SH-SY5Y (cell line): ENCODE data around the gene CYBA.

Experiments
- GATA2 ChIP-seq: IDR thresholded peaks from 2 replicates; pipeline ENCODE4 v1.6.1; 2011; ENCODE audit warnings: mild to moderate bottlenecking, low read depth, low read length
- GATA3 ChIP-seq: IDR thresholded peaks from 2 replicates; pipeline ENCODE4 v1.6.1; 2011; ENCODE audit warnings: low read depth, mild to moderate bottlenecking, low read length, moderate library complexity

CYBA gene

DNA sequence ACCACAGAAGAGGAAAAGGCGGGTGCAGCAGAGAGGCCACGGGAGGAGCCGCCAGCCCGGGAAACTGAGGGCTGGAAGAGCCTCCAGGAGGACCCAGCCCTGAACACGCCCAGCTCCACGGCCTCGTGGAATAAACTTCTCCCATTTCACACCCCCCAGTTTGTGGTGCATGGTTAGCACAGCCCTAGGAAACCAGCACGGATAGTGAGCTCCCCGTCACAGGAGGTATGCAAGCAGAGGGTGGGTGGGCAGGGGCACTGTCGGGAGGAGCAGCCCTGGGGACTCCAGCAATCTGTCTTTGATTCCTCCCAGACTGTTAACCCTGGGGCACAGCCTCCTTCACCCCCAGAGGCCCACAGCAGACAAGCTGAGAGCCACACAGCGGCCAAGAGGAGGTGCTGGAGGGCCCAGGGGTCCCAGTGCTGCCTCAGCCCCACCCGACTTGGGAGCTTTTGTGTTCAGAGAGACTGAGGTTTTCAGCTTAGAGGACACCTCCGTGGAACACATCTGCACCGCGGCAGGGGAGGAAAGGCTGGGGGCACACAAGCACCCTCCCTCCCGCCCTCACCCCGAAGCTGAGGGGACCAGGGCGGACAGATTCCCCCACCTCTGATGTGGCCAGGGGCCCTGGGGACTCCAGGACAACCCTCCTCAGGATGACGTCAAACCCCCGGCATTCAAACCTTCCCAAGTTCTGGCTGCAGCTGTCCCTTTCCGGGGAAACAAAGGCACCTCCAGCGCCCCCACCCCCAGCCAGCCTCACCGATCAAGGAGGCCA, 14.2 kb downstream of the CYBA start:
- TF ChIP-seq GATA3 (no peak), GATA2 (no peak)

DNA sequence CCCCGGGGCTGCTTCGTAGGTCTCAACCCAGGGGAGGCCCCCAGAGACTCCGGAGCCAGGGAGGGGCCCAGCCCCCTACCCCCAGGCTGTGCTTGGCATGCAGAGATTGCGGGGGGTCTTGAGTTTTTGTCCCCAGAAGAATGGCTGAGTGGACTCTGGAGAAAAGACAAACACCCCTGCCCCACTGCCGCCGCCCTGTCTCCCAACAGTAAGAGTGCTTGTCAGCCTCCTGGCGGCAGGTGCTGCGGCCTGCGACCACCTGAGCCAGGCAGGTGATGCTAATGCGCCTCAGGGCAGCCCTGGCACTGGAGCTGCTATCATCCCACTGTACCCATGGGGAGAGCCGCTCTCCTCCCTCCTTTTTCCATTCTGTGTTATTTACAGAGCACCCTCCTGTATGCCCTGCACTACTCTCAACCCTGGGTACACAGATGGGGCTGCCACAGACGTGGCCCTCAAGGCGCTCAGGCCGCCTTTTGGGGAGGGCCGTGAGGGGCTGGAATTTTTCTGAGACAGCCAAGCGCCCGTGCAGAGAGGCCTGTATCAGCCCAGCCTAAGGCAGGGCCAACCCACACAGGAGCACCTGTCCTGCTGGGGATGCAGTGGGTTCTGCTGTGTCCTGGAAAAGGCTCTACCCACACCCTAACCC, 15.1 kb downstream of the CYBA start:
- TF ChIP-seq GATA2: no peak
- no peak for TF ChIP-seq GATA3

DNA sequence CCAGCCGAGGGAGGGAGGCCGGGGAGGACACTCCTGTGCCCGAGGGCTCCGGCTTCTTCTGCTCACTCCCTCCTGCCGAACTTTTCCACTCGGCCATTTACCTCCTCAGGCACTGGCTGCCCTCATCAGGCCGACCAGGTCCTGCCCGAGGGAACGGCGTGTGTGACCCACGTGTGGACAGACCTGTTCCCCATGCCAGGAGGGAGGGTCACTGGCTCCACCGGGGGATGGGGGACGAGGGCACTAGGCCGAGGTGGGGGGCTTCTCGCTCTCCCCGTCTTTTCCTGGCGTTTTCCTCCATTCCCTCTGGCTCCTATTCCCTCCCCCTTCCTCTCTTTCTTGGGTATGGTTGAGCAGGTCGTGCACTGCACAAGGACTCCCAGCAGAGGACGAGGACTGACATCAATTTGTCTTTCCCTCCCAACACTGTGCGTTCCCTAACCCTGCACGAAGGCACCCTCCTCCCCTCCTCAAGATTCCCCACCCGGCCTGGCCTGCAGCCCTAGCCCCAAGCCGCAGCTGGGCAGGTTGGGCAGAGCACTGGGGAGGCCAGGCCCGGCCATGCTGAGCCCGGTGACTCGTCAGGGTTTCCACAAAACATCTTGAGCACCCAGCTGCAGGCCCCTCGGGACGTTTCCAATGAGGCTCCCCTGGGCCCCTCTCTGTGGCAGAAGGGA, 15.7 kb downstream of the CYBA start:
- TF ChIP-seq GATA3: no peak
- TF ChIP-seq GATA2: no peak

DNA sequence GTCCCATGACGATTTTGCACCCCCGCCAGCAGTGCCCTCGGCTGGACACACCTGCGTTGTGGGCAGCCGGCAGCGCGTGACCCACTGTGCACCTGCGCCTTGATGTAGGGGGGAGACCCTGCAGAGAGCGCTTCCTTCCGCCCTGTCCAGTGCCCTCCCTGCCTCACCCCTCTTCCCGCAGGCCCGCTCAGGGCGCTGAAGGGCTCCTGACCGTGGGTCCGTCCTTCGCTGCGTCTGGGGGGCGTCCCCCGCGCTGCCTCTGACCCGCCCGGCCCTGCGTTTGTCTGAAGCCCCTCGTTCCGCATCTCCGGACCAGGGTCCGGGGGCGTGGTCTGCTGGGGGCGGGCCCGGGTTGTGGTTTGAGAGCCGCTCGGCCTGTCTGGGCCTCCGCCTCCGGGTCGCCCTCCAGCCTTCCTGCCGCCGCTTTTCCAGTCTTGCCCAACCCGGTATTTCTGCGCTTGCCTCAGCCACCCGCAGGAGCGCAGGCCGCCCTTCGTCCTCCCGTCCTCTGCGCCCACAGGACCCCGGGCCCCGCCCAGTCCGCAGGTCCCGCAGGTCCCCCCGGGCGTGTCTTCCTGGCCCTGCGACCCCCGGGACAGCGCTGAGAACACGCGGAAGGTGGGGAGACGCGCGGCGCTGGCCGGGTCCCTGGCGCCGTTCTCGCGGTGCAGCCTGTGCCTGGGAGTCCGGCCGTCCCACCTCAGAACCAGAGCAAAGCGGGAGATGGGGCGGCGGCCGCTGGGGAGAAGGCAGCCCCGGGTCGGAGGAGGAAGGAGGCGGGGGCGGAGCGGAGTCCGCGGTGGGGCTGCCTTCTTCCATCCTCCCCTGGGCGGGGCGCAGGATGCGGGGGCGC, 16.5 kb downstream of the CYBA start:
- TF ChIP-seq GATA2 (no peak), GATA3 (no peak)

DNA sequence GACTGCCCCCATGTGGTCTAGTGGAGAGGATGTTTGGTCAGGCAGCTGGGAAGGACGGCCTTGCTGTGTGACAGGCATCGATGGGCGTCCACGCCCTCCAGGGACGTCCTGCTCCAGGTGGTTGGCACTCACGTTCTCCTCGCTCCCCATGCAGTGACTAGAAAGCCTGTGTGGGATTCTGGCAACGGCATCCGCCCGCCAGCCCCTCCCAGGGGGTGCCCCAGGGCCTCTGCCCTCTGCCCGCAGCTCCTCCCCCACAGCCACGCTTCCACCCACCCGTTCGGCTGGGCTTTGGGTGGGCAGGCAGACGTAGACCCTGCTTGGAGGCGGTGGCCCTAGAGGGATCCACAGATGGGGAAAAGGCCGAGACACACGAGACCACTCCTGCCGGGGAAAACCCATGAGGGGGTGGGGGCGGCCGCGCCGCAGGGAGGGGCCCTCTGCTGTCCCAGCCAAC, 17.1 kb downstream of the CYBA start:
- no peak for TF ChIP-seq GATA2
- no peak for TF ChIP-seq GATA3

DNA sequence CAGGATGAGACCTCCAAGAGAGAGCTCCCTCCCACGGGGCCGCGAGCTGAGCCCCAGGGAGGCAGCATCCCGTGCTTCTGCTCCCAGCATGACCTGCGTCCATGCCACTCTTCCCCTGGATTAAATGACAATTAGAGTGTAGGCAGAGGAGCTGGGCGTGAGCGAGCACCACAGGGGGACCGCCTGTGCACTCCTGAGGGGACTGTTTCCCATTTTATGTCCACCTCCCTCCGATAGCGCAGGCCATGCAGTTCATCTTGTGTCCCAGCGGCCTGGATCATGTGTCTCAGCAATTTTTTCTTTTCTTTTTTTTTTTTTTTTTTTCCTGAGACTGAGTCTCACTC, 18.3 kb downstream of the CYBA start:
- TF ChIP-seq GATA2: no peak
- no peak for TF ChIP-seq GATA3

DNA sequence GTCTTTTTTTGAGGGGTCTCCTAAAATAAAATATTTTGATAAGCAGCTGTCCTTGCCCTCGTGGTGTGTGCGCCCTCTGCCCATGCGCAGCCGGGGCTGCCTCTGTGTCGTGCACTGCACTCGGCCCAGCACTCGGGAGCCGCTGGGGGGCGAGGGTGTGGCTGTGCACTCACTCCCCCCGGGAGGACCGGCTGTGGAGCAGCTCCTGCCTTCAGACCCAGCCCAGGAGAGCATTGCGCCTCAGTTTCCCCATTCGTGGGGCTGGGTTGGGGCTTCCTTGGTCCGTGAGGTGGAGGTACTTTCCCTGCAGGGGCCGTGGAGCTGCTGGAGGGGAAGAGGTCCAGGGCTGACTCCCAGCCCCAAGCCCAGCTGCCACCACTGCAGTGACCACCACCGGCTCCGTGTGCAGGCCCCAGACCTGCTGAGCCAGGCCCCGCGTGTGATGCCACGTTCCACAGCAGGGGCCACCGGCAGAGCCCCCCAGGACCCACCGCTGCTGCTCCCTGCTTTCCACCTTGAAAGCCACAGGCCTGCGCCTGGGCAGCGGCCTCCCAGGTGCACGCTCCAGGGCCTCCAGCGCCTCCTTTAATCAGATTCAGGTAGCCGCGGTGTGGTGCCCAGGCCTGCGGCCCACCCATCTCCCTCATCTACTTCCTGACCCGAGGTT, 18.8 kb downstream of the CYBA start:
- no peak for TF ChIP-seq GATA3
- no peak for TF ChIP-seq GATA2

DNA sequence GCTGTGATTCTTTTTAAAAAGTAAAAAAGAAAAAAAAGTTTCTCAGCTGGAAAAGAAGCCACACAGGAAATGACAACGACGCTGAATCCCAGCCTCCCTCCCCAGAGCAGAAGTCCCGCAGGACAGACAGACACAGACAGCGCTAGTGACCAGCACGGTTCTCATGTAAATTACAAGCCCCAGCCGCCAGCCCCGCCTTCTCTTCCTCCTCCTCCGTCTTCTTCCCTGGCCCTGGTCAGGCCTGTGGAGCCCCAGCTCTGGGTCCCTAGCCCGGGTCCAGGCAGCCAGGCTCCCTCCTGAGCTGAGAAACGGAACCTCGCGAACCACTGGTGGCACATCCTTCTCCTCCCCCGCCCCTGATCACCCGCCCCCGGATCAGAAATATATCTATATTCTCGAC, 19.5 kb downstream of the CYBA start:
- TF ChIP-seq GATA2: no peak

DNA sequence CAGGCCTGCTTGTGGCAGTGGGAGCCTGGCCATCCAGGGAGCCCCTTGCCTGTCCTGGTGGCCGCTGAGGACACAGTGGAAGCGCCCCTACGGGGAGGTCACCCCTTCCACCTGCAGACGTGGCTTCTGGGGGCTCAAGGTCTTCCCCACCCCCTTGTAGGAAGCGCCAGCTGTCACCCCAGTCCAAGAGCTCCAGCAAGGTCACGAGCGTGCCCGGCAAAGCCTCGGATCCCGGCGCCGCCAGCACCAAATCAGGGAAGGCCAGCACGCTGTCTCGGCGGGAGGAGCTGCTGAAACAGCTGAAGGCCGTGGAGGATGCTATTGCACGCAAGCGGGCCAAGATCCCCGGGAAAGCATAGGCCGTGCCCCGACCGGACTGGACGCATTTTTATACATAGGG, 19.9 kb downstream of the CYBA start:
- TF ChIP-seq GATA2: no peak

DNA sequence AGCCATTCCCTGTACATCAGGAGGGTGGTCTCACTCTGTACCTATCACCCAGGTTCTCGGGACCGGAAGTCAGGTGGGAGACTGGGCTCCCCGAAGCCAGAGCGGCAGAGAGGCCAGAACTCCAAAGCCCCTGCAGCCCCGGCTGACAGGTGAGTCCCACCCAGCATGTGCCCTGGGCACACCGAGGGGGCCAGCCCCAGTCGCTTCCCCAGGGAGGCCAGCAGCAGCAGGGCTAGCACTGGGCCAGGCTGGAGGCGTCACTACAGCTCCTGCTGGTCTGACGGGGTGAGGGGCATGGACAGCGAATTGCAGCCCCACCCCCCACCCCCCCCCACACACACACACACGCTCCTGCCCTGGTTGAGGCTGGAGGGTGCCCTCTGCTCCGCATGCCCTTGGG, 20.4 kb downstream of the CYBA start:
- TF ChIP-seq GATA3 (no peak), GATA2 (no peak)

DNA sequence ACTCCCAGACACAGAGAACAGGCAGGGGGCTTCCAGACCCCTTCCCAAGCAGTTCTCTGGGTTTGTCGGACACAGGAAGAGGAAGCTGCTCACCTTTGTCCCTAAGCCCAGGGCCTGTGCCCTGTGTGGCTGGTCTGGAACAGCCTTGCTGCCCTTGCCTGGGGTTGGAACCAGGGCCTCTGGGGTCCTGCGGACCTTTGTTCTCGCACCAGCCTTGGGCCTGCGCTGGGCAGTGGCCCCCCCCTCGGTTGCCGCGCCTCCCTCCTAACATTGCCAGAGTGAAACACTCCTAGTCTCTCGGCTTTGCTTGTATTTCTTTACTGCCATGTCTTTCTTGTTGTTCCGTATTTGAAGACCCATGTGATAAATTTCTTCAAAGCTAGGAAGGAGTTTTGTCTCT, 21.0 kb downstream of the CYBA start:
- TF ChIP-seq GATA3: no peak
- no peak for TF ChIP-seq GATA2

DNA sequence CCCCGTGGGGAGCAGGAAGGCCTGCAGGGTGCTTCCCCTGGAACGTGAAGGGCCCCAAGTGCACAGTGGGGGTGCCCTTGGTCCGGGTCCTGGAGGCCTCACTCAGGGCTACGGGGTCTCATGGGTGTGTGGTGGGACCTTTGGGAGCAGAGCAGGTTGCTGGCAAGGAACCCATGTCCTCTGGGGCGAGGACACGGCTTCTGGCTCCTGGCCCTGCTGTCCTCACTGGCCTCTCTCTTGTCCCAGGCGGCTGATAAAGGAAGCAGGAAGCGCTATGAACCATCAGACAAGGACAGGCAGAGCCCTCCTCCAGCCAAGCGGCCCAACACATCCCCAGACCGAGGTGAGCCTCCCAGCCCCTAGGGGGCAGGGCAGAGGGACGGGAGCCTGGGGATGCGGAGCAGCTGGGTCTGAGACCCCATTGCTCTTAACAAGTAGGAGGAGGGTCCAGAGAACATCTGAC, 22.3 kb downstream of the CYBA start:
- TF ChIP-seq GATA3 (no peak), GATA2 (no peak)

DNA sequence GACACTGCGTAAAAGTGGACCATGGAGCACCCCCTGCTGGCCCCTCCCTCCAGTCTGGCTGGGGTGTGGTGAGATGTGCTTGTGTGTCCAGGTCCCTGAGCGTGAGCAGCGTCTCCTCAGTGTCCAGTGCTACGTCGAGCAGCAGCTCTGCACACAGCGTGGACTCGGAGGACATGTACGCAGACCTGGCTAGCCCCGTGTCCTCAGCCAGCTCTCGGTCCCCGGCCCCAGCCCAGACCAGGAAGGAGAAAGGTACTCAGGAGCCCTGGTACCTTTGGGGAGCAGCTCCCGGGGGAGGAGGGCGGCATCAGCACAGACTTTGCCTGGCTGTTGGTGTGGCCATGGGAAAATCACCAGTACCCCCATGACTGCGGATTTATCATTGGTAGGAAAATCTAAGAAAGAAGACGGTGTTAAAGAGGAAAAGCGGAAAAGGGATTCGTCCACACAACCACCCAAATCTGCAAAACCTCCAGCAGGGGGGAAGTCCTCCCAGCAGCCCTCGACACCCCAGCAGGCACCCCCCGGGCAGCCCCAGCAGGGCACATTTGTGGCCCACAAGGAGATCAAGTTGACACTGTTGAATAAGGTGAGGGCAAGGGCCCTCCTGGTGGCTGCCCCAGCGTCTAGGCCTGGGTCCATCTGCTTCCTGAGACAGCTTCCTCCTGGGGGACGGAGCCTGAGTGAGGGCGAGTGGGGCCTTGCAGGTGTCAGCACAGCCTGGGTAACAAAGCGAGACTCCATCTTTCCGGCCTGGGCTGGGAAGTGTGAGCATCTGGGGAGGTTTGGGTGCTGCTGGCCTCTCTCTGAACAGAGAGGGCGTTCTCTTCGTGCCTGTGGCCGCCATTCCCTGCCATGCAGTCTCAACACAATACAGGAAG, 23.1 kb downstream of the CYBA start:
- no peak for TF ChIP-seq GATA2
- TF ChIP-seq GATA3: no peak
